GM19468 (cell line): Measurements from ENCODE around the gene TENT5A.
"Not testable (repeated sequence)": the region's sequence is repeated elsewhere in the genome, so short reads cannot be mapped to it uniquely, and the experiment has no call there.

Experiments used
- ATAC-seq: cut with Tn5 transposase; IDR thresholded peaks from one replicate; pipeline ENCODE4 v1.9.1; 2021; ENCODE audit warnings: mild to moderate bottlenecking, moderate library complexity, moderate number of reproducible peaks; ENCODE audit not compliant: unreplicated experiment; ENCODE audit errors: extremely low read depth

TENT5A gene

DNA sequence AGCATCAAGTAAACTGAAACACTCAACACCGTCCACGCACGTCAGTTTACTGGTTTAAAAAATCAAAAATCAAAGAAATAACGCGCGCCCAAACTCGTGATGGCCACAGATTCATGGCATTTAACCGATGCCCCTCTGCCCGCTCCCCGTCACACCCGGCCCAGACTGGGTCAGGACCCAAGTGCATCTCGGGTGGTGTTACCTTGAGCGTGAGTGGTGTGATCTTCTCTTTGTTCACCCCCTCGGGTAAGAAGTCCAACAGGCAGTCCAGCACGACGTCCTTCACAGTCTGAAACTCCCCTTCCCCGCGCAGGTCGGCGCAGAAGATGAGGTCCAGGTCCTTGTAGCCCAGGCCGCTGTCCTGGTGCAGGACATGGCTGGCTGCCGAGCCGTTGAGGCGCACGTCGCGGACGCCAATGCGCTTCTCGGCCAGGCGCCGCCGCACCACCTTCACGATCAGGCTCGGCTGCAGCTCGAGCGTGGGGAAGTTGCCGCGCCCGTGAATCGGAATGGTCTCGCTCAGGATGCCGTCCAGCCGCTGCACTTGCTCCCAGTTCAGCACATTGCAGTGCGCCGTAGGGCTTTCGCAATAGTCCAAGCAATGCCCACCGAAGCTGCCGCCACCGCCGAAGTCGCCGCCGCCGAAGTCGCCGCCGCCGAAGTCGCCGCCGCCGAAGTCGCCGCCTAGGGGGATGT is 945 bp downstream of the TENT5A start:
- no peak for ATAC-seq

- no peak for ATAC-seq
Measured at GRCh38 chr6:81750681-81751387, 1.6 kb downstream of the TENT5A start.

GRCh38 chr6:81750200-81750599 is 2.3 kb downstream of the TENT5A start:
- no peak for ATAC-seq

- no peak for ATAC-seq
Measured at GRCh38 chr6:81749707-81750106, 2.8 kb downstream of the TENT5A start.

- no peak for ATAC-seq
Measured at GRCh38 chr6:81748994-81749393, 3.5 kb downstream of the TENT5A start.

GRCh38 chr6:81747327-81747726 is 5.2 kb downstream of the TENT5A start:
- no peak for ATAC-seq

DNA sequence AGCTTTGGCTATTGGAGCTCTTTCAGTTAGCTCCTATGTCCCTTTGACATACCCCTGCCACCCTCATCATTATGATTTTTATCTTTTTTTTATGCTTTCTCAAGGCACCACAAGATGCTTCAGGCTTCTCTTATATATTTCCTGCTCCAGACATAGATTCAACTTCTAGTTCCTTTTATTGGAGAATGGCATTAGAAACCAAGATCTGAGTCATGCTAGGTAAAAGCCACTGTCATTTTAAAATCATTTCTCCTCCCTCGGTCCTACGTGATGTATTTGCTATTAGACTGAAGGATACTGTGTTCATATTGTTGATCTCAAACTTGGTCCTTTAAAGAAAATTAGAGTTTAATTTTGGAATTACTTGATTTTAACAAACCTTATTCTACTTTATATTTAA is 8.3 kb downstream of the TENT5A start:
- no peak for ATAC-seq

DNA sequence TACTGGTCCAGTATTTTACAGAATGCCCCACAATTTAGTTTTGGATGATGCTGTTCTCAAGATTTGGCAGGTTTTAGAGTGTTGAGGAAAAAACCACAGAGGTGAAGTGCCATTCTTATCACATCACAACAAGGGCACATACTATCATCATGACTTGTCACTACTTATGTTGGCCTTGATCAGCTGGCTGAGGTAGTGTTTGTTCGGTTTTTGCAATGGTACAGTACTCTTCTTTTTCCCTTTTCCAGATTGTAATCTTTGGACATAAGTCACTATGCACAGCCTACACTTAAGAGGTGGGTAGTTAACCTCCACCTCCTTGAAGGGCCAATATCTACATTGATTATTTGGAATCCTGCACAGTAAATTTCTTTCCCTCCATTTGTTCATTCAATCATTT is 8.8 kb downstream of the TENT5A start:
- ATAC-seq, result no peak

- ATAC-seq, result no peak
Measured at GRCh38 chr6:81741689-81742088, 10.8 kb downstream of the TENT5A start.

- not testable (repeated sequence) for ATAC-seq
Measured at GRCh38 chr6:81740591-81740990, 11.9 kb downstream of the TENT5A start.

DNA sequence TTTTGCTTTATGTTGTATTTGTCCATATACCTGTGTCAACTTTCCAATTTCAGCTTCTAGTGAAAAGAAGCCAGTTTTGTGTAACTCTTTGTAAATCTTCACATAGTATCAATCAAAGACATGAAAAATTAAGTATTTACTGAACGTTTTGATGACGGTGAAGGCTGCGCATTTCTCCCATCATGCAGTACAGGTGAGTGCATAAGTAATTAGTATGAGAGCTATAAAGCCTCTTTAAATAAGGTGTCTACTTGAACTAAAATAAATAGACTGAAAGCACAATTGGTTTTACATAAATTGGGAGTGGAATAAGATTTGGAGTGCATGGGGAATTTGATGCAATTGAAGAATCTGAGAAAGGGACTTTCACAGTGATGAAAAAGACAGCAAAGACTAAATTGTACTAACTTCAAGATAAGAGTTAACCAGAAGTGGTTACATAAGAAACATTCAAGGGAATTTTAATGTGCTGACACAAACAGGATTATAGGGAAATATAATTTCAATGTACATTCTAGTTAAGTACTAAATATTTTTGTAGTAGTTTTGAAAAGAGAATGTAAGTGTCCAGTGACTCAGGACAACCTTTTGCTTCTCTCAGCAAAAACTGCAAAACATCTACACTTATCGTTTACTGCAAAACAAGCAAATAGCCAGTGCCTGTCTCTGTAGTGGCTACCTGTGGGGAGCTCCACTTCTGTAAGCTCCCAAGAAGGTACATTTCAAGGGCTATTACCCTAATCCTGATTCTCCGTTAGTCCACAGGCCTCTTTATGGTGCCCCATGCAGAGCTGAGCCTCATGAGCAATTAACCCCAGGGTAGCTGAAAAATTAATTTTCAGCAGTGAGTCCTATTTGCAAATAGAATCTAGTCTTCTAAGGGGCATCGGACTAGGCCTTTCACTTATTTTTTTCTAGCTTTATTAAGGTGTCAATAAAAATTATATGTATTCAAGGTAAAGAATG is 13.0 kb downstream of the TENT5A start:
- ATAC-seq, result no peak

GRCh38 chr6:81736428-81736827 is 16.1 kb downstream of the TENT5A start:
- ATAC-seq, result no peak

GRCh38 chr6:81735756-81736380 is 16.6 kb downstream of the TENT5A start:
- ATAC-seq, result no peak

DNA sequence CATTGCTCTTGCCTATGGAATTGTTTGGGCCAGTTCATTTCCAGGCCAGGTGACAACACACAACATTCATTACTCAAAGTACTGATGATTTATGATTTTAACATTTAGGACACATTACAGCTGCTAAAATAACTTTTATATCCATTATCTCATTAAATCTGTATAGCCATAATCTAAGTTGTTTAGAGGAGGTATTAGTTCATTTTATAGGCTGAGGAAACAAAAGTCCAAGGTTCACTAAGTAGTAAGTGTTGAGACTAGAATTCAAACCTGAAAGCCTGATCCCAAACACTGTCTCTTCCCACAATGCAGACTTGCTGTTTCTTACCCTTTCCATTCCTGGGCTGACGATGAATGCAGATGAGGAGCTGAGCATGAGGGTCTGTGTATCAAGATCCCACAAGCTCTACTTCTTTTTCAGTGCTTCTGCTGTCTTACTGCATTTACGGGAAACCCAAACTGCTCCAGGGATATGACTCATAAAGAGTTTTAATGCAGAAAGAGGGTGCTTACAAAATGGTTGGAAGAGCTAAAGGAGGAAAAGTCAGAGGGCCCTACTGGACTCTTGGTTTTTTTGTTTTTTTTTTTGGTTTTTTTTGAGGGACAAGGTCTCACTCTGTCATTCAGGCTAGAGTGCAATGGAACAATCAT is 17.9 kb downstream of the TENT5A start:
- ATAC-seq, result no peak

DNA sequence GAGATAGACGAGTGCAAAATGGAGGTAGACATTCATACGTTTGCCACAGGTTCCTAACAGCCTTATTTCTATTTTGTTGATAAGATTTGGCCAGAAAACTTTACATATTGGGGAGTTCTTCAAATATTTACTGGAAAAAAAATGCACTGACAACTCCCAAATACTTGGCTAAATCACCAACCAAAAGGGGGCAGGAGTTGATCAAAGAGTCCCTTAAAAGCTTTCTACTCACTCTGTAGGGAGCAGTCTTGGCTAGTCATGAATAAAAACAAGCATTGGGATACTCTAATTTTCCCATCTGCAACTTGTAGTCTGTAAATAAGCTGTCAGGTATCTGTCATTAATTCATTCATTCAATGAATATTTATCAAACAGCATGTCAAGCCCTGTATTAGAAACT is 18.4 kb downstream of the TENT5A start:
- ATAC-seq, result no peak

- no peak for ATAC-seq
Measured at GRCh38 chr6:81731814-81732213, 20.7 kb downstream of the TENT5A start.

DNA sequence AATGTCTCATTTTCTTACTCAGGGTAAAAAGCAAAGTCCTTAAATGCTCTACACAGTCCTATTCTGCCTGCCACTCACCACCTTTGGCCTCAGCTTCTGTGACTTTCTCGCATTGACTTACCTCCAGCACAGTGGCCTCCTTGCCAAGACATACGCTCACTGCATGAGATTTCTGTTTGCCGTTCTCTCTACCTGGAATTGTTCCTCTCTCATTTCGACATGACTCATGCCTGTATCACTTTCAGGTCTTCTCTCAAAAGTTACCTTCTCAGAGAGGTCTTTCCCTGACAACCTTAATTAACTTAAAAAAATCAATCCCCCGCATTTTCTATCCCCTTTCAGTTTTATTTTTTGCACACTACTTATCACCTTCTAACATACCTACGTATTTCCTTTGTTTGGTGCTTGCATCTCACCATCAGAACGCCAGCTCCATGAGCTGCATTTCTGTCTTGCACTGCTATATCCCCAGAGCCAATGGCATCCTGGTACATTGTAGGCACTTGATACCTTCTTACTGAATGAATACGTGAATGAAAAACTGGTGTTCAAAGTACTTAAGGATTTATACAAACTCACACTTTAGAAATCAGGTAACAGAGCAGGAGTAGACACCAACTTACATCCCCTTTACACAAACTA is 24.5 kb downstream of the TENT5A start:
- ATAC-seq, result no peak

DNA sequence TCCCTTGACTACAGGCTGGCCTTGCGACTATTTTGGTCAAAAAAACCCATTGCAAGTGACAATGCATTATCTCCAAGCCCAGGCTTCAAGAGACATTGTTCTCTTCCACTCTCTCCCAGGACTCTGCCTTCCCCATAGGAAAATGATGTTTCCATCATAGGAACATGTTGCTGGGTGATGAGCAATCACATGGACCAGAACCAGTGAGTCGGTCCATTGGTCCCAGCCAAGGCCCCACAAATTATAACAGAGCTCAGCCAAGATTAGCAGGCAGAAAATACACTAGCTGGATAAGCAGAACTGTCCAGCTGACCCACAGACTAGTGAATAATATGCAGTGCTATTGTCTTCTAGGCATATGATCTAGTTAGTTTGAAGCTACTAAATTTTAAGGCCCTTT is 27.4 kb downstream of the TENT5A start:
- ATAC-seq, result no peak

GRCh38 chr6:81722506-81723223 is 29.8 kb downstream of the TENT5A start:
- ATAC-seq, result no peak
